ENCODE results near the gene DDN.

DDN gene

DNA sequence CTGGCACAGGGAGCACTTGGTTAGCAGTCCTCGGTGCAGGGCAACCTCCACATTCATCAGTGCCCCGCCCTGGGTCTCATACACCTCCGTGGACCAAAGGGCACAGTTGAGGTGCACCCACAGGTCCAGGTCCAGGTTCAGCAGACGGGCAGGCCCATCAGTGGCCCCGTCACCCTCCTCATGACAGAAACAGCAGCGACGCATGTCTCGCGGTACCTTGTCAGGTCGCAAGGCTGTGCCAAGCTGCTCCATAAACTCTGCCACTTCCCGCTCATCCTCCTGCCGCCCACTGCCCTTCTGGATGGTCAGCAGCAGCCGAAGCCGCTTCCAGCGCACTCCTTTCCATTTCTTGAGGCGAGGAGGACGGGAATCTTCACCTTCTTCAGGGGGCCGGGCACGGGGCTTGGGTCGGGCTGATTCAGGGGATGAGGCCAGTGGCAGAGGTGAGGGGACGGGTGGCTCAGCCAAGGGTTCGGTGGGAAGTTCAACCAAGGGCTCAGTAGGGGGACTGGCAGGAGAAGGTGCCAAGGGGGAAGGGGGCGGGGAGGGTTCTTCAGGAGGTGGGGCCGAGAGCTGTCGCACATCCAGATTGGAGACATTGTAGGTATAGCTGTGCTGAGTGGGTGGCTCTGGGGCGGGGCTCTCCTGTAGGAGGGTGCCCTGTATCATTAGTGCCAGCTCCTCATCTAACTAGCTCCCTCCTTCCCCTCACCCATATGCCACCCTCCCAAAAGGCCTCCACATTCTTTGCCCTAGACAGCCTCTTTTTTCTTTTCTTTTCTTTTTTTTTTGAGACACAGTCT lies 27.7 kb upstream of the DDN start:
- DNase-seq (ENCODE audit: low spot score): no peak
- in situ Hi-C loops (cut with MboI; ENCODE audit: low pct_unique_long_range_greater_than_20kb, low sequenced_read_pairs, unreplicated experiment): no loop called here
- TF ChIP-seq, protein P1, sequence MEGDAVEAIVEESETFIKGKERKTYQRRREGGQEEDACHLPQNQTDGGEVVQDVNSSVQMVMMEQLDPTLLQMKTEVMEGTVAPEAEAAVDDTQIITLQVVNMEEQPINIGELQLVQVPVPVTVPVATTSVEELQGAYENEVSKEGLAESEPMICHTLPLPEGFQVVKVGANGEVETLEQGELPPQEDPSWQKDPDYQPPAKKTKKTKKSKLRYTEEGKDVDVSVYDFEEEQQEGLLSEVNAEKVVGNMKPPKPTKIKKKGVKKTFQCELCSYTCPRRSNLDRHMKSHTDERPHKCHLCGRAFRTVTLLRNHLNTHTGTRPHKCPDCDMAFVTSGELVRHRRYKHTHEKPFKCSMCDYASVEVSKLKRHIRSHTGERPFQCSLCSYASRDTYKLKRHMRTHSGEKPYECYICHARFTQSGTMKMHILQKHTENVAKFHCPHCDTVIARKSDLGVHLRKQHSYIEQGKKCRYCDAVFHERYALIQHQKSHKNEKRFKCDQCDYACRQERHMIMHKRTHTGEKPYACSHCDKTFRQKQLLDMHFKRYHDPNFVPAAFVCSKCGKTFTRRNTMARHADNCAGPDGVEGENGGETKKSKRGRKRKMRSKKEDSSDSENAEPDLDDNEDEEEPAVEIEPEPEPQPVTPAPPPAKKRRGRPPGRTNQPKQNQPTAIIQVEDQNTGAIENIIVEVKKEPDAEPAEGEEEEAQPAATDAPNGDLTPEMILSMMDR (IDR thresholded peaks at IDR 0.05; ENCODE audit: extremely low read depth, insufficient read depth, missing control alignments): no peak

DNA sequence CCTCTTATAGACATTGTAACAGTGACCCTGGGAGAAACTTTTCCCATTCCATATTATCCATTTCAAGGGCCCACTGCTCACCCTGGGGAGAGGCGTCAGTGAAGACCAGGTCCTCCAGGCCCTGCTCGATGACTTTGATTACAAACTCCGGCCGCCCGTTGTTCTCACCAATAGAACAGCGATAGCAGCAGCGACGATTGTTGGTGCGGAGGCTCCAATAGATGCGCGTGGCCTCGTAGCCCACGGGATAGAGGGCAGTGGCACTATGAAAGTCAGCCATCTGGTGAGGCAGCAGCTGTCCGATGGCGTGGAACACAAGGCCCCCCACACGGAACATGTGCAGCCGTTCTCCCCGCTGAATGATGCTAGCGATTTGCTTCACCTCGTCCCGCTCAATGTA lies 26.9 kb upstream of the DDN start:
- no peak for DNase-seq (ENCODE audit: low spot score)
- in situ Hi-C loops (cut with MboI; ENCODE audit: low pct_unique_long_range_greater_than_20kb, low sequenced_read_pairs, unreplicated experiment): no loop called here
- TF ChIP-seq, protein P1 (IDR thresholded peaks at IDR 0.05; ENCODE audit: extremely low read depth, insufficient read depth, missing control alignments): no peak

DNA sequence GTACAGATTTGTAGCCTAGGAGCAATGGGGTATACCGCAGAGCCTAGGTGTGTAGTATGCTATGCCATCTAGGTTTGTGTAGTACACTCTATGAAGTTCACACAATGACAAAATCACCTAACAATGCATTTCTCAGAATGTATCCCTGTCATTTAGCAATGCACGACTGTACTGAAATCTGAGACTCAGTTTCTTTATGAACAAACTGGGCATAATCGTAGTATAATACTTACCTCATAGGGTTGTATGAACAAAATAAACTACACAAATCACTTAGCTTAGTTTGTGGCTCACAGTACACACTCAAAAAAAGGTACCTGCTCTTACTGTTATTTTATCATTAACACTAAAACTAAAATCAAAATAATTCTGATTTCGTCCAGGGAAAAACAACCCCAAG lies 26.3 kb upstream of the DDN start:
- in situ Hi-C loops (cut with MboI; ENCODE audit: low pct_unique_long_range_greater_than_20kb, low sequenced_read_pairs, unreplicated experiment): no loop called here
- no peak for DNase-seq (ENCODE audit: low spot score)
- TF ChIP-seq, protein P1 (IDR thresholded peaks at IDR 0.05; ENCODE audit: extremely low read depth, insufficient read depth, missing control alignments): no peak

DNA sequence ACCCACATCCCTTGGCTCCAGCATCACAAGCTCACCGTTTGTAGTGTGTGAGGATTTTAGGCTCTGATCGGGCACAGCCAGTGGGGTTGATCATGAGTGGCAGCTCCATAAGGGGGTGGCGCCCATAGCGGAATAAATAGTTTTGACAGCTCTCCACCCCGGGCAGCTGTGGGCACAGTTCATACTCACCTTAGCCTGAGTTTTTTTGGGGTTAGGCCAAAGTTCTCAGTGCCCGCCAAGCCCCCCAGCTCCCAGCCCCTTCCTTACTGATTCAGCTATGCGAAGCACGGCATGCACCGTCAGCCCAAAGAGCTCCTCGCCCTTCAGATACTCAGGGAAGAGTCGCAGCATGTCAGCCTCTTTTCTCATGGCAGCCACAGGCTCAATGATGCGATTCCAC lies 25.4 kb upstream of the DDN start:
- DNase-seq (ENCODE audit: low spot score): no peak
- TF ChIP-seq, protein P1 (IDR thresholded peaks at IDR 0.05; ENCODE audit: extremely low read depth, insufficient read depth, missing control alignments): no peak
- in situ Hi-C loops (cut with MboI; ENCODE audit: low pct_unique_long_range_greater_than_20kb, low sequenced_read_pairs, unreplicated experiment): no loop called here

DNA sequence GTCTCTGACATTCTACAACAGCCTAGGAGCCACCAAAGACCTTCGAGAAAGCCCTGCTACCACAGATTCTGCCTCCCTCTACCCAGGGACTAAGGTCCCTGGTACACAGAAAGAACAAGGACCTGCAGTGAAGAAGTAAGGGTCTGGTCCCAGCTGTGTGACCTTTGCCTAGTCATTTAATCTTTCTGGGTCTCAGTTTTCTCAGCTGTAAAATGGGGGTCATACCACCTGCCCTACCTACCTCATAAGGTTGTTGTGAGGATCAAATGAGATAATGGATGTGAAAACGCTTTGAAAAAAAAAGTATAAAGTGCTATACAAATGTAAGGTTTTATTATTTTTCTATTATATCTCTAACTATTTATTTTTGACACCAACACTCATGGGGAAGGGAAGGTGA lies 24.6 kb upstream of the DDN start:
- TF ChIP-seq, protein P1 (IDR thresholded peaks at IDR 0.05; ENCODE audit: extremely low read depth, insufficient read depth, missing control alignments): no peak
- no peak for DNase-seq (ENCODE audit: low spot score)
- in situ Hi-C loops (cut with MboI; ENCODE audit: low pct_unique_long_range_greater_than_20kb, low sequenced_read_pairs, unreplicated experiment): no loop called here

DNA sequence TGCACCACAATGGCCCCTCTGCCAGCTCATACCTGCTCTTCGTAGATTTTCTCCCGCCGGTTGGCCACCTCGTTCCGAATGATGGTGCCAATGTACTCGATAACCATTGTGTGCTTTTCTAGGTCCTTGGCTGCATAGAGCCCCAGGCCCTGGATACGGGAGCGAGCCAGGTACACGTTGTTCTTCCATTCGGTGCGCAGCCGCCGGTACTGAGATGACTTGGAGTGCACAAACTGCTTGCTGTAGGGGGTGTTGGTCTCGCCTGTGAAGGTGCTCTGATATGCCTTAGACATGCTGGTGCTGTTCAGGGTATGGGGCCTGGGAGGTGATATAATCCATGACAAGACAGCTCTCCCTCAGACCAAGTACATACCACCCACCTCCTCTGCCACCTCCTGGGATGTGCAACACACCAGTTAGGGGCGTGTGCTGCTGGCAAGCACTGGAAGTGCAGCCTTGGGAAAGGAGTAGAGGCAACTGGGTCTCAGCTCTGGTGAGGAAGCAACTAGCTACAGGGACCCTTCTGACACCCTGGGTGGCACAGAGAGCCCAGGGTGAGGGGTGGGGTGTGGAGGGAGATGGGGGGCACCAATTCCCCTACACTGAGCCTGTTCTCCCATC lies 23.5 kb upstream of the DDN start:
- TF ChIP-seq, protein P1 (IDR thresholded peaks at IDR 0.05; ENCODE audit: extremely low read depth, insufficient read depth, missing control alignments): no peak
- DNase-seq (ENCODE audit: low spot score): no peak
- in situ Hi-C loops (cut with MboI; ENCODE audit: low pct_unique_long_range_greater_than_20kb, low sequenced_read_pairs, unreplicated experiment): no loop called here

Data from GM13977 (cell line).